Measurements from ENCODE around the gene CACNG4.

Gene CACNG4

GRCh38 chr17:67044016-67044772 lies 79.7 kb downstream of the CACNG4 start, which contains the start of gene CACNG1:
Gene CACNG1 (plus strand): TSS chr17:67044554. CDS start chr17:67044661, 107 bp downstream.
- DNase-seq, result no peak

GRCh38 chr17:67044940-67045339 lies 80.4 kb downstream of the CACNG4 start:
- no peak for DNase-seq

- no peak for DNase-seq
Measured at GRCh38 chr17:67046398-67046797, 81.9 kb downstream of the CACNG4 start.

- DNase-seq, result no peak
Measured at GRCh38 chr17:67047382-67047781, 82.9 kb downstream of the CACNG4 start.

GRCh38 chr17:67049025-67049739 lies 84.7 kb downstream of the CACNG4 start:
- no peak for DNase-seq

DNA sequence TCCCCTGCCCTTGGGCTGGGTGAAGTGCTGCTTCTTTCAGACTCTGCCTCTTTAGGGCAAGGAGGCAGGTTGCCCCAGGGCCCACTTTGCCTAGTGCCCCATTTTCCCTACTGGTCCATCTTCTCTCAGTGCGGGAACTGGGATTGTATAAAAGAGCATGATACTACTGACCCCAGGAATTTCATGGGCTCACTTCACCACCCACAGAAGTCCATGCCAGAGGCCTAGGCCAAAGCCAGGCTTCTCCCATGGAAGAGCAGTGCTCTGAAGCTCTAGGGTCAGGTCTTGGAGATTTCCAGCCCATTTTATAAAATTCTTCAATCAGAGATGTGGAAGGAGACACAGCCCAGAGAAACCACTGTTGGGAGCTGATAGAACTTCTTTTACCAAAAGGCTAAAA lies 85.6 kb downstream of the CACNG4 start:
- no peak for DNase-seq

DNA sequence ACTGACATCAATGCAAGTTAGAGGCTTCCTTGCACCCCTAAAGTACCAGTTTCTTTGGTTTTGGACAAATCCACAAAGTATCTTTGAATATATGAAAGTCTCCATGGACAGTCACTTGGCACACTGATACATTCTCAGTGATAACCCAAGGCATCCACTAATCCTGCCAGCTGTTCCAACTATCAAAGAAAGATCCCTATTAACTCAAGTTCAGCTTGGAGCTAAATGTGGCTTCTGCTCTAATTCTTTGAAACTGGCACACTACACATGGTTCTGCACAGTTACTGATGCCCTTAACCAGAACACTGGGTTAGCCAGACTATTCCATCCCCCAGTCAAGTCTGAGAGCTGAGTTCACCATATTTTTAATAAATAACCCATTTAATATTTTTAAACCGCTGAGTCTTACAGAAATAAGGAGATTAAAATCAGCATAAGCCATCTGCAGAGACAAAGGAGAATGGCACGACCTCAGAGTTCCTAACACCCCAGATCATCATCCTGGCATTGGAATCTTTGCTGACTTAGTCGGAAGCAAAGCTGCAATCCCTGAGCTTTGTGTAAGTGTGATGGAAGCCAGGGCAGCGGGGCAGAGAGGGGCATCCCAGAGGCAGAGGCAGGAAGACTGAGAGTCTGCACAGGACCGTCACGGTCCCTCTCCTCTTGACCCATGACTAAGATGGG lies 86.1 kb downstream of the CACNG4 start:
- no peak for DNase-seq

- DNase-seq, result no peak
Measured at GRCh38 chr17:67051155-67051538, 86.6 kb downstream of the CACNG4 start.

GRCh38 chr17:67051837-67052236 lies 87.3 kb downstream of the CACNG4 start:
- DNase-seq, result no peak

- no peak for DNase-seq
Measured at GRCh38 chr17:67052720-67053437, 88.4 kb downstream of the CACNG4 start.

GRCh38 chr17:67053438-67054000 lies 89.0 kb downstream of the CACNG4 start:
- DNase-seq, result no peak

DNA sequence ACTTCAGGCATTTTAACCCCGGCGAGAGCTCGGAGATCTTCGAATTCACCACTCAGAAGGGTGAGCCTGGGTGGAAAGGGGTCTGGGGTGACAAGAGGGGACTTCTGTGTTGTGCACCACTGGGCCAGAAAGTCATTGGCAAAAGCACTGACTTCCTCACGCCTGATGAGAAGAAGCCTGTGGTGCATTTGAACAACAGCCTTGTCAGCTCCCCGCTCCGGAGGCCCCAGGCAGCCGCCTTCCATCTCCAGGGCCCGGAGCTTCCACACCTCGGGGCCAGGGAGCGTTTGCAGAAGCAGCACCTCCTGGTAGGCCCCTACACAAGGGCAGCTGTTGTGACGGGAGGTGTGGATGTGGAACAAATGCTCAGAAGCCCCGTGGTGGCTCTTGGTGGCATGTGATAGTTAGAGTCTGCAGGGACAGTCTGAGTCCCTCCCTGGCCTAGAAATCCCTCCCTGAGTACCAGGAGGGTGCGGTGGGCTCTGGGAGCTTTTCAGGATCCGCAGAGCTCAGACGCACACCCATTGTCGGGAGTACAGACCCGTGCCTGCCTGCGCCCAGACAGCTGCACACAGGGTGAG lies 89.6 kb downstream of the CACNG4 start:
- DNase-seq, result no peak

GRCh38 chr17:67054608-67055007 lies 90.1 kb downstream of the CACNG4 start:
- DNase-seq, result no peak

- no peak for DNase-seq
Measured at GRCh38 chr17:67055041-67055443, 90.5 kb downstream of the CACNG4 start.

- peak; percentile 14 for DNase-seq
Measured at GRCh38 chr17:67055811-67056745, 91.6 kb downstream of the CACNG4 start.

DNA sequence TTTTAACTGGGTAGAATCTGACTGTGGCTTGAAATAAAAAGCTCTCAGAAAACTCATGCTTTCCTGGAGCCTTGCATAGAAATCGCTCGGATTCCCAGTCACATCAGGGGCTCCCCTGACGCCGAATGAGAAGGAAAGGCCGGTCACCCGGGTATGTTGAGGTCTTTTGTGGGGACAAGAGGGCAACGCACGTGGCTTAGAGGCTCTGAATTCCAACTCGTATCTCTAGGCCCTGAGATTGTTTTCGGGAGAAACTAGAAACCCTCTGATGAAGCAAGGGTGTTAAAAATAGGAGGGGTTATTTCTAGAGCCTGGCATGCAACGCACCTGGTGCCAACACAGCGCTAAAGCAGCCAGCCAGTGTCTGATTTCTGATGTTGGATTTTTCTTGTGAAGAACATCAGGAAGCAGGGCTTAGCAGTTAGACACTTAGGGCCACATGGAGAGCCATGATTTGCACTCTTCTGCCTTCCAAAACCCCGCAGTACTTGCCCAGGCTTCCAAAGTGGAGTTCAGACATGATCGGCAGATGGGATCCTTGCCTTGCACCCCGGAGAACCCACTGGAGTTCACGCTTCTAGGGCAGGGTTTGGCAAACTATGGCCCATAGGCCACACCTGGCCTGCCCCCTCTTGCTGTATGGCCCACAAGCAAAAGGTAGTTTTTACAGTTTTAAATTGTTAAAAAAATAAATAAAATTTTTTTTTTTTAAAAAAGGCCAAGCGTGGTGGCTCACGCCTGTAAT lies 92.4 kb downstream of the CACNG4 start:
- DNase-seq, result no peak

DNA sequence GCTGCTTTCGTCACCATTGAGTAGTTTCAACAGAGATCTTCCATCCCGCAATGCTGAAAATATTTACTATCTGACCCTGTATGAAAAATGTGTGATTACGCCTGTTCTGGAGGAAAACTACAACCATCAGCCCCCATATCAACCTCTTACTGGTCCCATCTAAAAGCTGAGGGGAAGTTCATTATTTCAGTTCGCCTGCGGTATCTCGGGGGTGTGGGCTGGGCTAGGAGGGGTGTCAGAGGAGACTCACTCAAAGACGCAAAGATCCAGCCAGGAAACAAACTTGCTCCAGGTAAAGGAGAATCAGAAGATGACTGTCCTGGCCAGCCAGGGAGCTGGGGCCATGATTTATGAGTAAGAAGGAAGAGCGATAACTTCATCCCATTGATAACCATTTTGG lies 93.5 kb downstream of the CACNG4 start:
- no peak for DNase-seq

DNA sequence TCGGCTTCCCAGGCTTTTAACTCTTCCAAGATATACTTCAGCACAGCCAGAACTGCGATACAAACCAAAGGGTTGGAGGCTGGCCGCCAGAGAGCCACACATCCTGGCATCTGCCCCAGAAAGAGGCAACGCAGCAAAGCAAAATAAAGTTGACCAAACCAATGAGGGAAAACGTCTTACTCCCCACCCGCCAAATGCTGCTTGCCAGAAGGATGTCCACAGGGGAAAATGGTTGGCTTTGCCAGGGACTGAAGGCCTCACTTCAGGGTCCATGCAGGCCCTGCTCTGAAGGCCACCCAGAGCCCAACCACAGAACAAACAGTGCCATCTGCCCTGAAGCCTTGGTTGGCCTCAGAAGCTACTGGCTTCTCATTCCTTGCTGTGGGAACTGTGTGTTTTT lies 94.9 kb downstream of the CACNG4 start:
- no peak for DNase-seq

GRCh38 chr17:67063141-67063540 lies 98.6 kb downstream of the CACNG4 start:
- no peak for DNase-seq

DNA sequence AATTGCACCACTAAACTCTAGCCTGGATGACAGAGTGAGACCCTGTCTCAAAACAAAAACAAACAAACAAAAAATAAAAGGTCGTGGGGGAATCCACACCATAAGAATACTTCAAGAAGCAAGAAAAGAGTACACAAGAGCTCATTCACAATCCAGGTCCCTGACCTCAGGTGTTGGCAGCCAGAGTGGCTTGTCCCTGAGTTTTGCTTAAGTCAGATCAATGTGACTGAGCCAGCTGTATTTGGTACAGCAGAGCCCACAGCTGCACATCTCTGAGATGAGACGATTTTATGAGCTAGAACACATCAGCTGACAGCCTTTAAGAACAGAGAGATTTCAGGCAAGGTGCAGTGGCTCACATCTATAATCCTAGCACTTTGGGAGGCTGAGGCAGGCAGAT lies 102.2 kb downstream of the CACNG4 start:
- DNase-seq, result no peak

All from DMS153 (cell line).